Naive thymus-derived CD8-positive, alpha-beta T cell (primary cell): ENCODE measurements around the gene ACKR1. TPM values are rescaled to one million over a fixed set of nuclear protein-coding genes. Genes with fewer than 3 reads are reported as not detected.

Source experiments
- ATAC-seq, 2 donors: fragments of 150-1000 bp; cut with Tn5 transposase in 1 of 2; sonication (Bioruptor Pico), chemical (Tn5 transposase) in 1 of 2; 1 replicate in 1 of 2; 2 replicates in 1 of 2; pipeline ENCODE4 v1.10.0; 2021; ENCODE audit warnings: mild to moderate bottlenecking in 2 of 2, moderate library complexity in 2 of 2
- POLR2A ChIA-PET: fragments of 350-600 bp; sonication (Branson Sonifier 250); formaldehyde crosslinking; loops from one replicate; lab custom pipeline; 2021; ENCODE audit warnings: antibody characterized with exemption; lab: Charles Lee
- DNase-seq, 10 donors: peaks; one replicate each; pipeline versions ENCODE4 v3.0.0 to v3.0.0-alpha.2; 2020 to 2022
- H3K27ac Mint-ChIP-seq, 10 donors: one replicate each; pipeline ENCODE4 v1.8.0; 2020 to 2022; ENCODE audit warnings: mild to moderate bottlenecking in 10 of 10, mixed read lengths in 10 of 10, moderate library complexity in 4 of 10, inconsistent platforms in 1 of 10
- H3K27me3 Mint-ChIP-seq, 5 donors: one replicate each; pipeline ENCODE4 v1.8.0; 2021 to 2022; ENCODE audit warnings: mixed read lengths in 5 of 5
- H3K36me3 Mint-ChIP-seq, 3 donors: one replicate each; pipeline ENCODE4 v1.8.0; 2020 to 2022; ENCODE audit warnings: mixed read lengths in 3 of 3, mild to moderate bottlenecking in 2 of 3, inconsistent platforms in 1 of 3
- H3K4me1 Mint-ChIP-seq, 4 donors: one replicate each; pipeline ENCODE4 v1.8.0; 2021 to 2022; ENCODE audit warnings: mixed read lengths in 4 of 4
- H3K4me3 Mint-ChIP-seq, 10 donors: one replicate each; pipeline ENCODE4 v1.8.0; 2020 to 2022; ENCODE audit warnings: mild to moderate bottlenecking in 10 of 10, mixed read lengths in 10 of 10, moderate library complexity in 6 of 10, inconsistent platforms in 1 of 10
- H3K9me3 Mint-ChIP-seq, 9 donors: one replicate each; pipeline ENCODE4 v1.8.0; 2020 to 2022; ENCODE audit warnings: mixed read lengths in 9 of 9, mild to moderate bottlenecking in 3 of 9, inconsistent platforms in 1 of 9, moderate library complexity in 1 of 9
- polyA plus RNA-seq, 3 donors: library from polyadenylated mRNA; unstranded; fragments of 300-500 nt; fragmentation: Illumina TruSeq; gene quantifications; one replicate each; pipeline ENCODE4 v1.2.3, GENCODE V29; 2021
- total RNA-seq, 8 experiments: library from RNA in 2 of 8; stranded (reverse) in 2 of 8; gene quantifications; one replicate each; pipeline ENCODE4 v1.2.3 and lab custom pipeline; 2021 to 2026

The ACKR1 gene
- total and polyA plus RNA-seq, 5 experiments from 2014 or later = not detected

GRCh38 chr1:159211331-159212136 lies 6.9 kb downstream of the ACKR1 start:
- no peak for ATAC-seq
- Mint-ChIP-seq H3K4me1 (peaks cover 0 to 4% (median under 1%) of the 10 kb centered on the region in 4 donors), H3K27ac (no peak overlapping the region), H3K27me3 (peaks cover 28 to 62% (median 43%) of the 10 kb centered on the region in 5 donors), H3K9me3 (no peaks in the 10 kb centered on the region), H3K36me3 (no peaks in the 10 kb centered on the region), H3K4me3 (no peak overlapping the region)
- peak in 9 of 10 donors; percentile 8 to 74 (median 39) for DNase-seq
- POLR2A ChIA-PET = no interaction called here

GRCh38 chr1:159212596-159212995 lies 7.9 kb downstream of the ACKR1 start:
- H3K36me3 Mint-ChIP-seq = no peaks in the 10 kb centered on the region
- no peaks in the 10 kb centered on the region for H3K9me3 Mint-ChIP-seq
- no peak overlapping the region for H3K27ac Mint-ChIP-seq
- no peak for DNase-seq
- H3K4me1 Mint-ChIP-seq = peaks cover 0 to 4% (median under 1%) of the 10 kb centered on the region in 4 donors
- no peak for ATAC-seq
- H3K27me3 Mint-ChIP-seq = peaks cover 23 to 51% (median 37%) of the 10 kb centered on the region in 5 donors
- POLR2A ChIA-PET = no interaction called here
- no peak overlapping the region for H3K4me3 Mint-ChIP-seq

- Mint-ChIP-seq H3K36me3 (no peaks in the 10 kb centered on the region), H3K27me3 (peaks cover 21 to 42% (median 34%) of the 10 kb centered on the region in 5 donors), H3K27ac (no peak overlapping the region), H3K4me3 (no peak overlapping the region), H3K4me1 (peaks cover 0 to 4% (median under 1%) of the 10 kb centered on the region in 4 donors), H3K9me3 (no peaks in the 10 kb centered on the region)
- DNase-seq (peak in 7 of 10 donors; percentile 7 to 43 (median 34)), ATAC-seq (no peak)
- POLR2A ChIA-PET = no interaction called here
Observed at GRCh38 chr1:159214149-159214760, 9.6 kb downstream of the ACKR1 start.

GRCh38 chr1:159218649-159219636 lies 14.3 kb downstream of the ACKR1 start:
- Mint-ChIP-seq H3K27ac (no peak overlapping the region), H3K27me3 (peaks cover 6 to 28% (median 19%) of the 10 kb centered on the region in 5 donors), H3K36me3 (no peaks in the 10 kb centered on the region), H3K9me3 (no peaks in the 10 kb centered on the region), H3K4me1 (peaks cover 0 to 3% (median under 1%) of the 10 kb centered on the region in 4 donors), H3K4me3 (no peak overlapping the region)
- POLR2A ChIA-PET = no interaction called here
- DNase-seq = no peak
- ATAC-seq = no peak

- no peaks in the 10 kb centered on the region for H3K4me1 Mint-ChIP-seq
- POLR2A ChIA-PET = no interaction called here
- no peaks in the 10 kb centered on the region for H3K9me3 Mint-ChIP-seq
- ATAC-seq (no peak), DNase-seq (no peak)
- no peak overlapping the region for H3K27ac Mint-ChIP-seq
- H3K36me3 Mint-ChIP-seq = no peaks in the 10 kb centered on the region
- peaks cover 13 to 42% (median 24%) of the 10 kb centered on the region in 5 donors for H3K27me3 Mint-ChIP-seq
- H3K4me3 Mint-ChIP-seq = no peak overlapping the region
Observed at GRCh38 chr1:159222075-159222865, 17.6 kb downstream of the ACKR1 start.

GRCh38 chr1:159223004-159223403 lies 18.3 kb downstream of the ACKR1 start:
- no peaks in the 10 kb centered on the region for H3K4me1 Mint-ChIP-seq
- H3K9me3 Mint-ChIP-seq = no peaks in the 10 kb centered on the region
- H3K27me3 Mint-ChIP-seq = peaks cover 13 to 42% (median 26%) of the 10 kb centered on the region in 5 donors
- H3K27ac Mint-ChIP-seq = no peak overlapping the region
- H3K4me3 Mint-ChIP-seq = no peak overlapping the region
- POLR2A ChIA-PET = no interaction called here
- DNase-seq = no peak
- H3K36me3 Mint-ChIP-seq = no peaks in the 10 kb centered on the region
- ATAC-seq = no peak

GRCh38 chr1:159228554-159228953 lies 23.9 kb downstream of the ACKR1 start:
- H3K9me3 Mint-ChIP-seq = no peaks in the 10 kb centered on the region
- no peaks in the 10 kb centered on the region for H3K4me1 Mint-ChIP-seq

GRCh38 chr1:159229260-159229885 lies 24.7 kb downstream of the ACKR1 start:
- Mint-ChIP-seq H3K9me3 (no peaks in the 10 kb centered on the region), H3K4me1 (no peaks in the 10 kb centered on the region), H3K36me3 (no peaks in the 10 kb centered on the region), H3K27ac (no peak overlapping the region), H3K4me3 (no peak overlapping the region), H3K27me3 (peaks cover 17 to 25% (median 21%) of the 10 kb centered on the region in 5 donors)
- POLR2A ChIA-PET = no interaction called here
- ATAC-seq = no peak
- no peak for DNase-seq

More at GRCh38 chr1:159228554-159228953, 23.9 kb downstream of the ACKR1 start:
- H3K27ac Mint-ChIP-seq = no peak overlapping the region
- peaks cover 19 to 31% (median 26%) of the 10 kb centered on the region in 5 donors for H3K27me3 Mint-ChIP-seq
- POLR2A ChIA-PET = no interaction called here
- ATAC-seq = no peak
- no peak overlapping the region for H3K4me3 Mint-ChIP-seq
- H3K36me3 Mint-ChIP-seq = no peaks in the 10 kb centered on the region
- DNase-seq = no peak

GRCh38 chr1:159229896-159230295 lies 25.2 kb downstream of the ACKR1 start:
- no peak overlapping the region for H3K27ac Mint-ChIP-seq
- H3K4me3 Mint-ChIP-seq = no peak overlapping the region
- no peaks in the 10 kb centered on the region for H3K4me1 Mint-ChIP-seq
- H3K27me3 Mint-ChIP-seq = peaks cover 17 to 27% (median 22%) of the 10 kb centered on the region in 5 donors
- H3K9me3 Mint-ChIP-seq = peaks cover 0 to 2% (median 0%) of the 10 kb centered on the region in 9 donors
- H3K36me3 Mint-ChIP-seq = no peaks in the 10 kb centered on the region
- POLR2A ChIA-PET = no interaction called here
- DNase-seq (no peak), ATAC-seq (no peak)

- POLR2A ChIA-PET = no interaction called here
- Mint-ChIP-seq H3K9me3 (peaks cover 0 to 14% (median 4%) of the 10 kb centered on the region in 9 donors), H3K36me3 (peaks cover 0 to 4% (median 0%) of the 10 kb centered on the region in 3 donors), H3K27ac (no peak overlapping the region), H3K4me3 (no peak overlapping the region), H3K4me1 (no peaks in the 10 kb centered on the region), H3K27me3 (peaks cover 14 to 31% (median 20%) of the 10 kb centered on the region in 5 donors)
- DNase-seq (no peak), ATAC-seq (no peak)
Observed at GRCh38 chr1:159239551-159240220, 35.0 kb downstream of the ACKR1 start.

- H3K9me3 Mint-ChIP-seq = peaks cover 0 to 30% (median 13%) of the 10 kb centered on the region in 9 donors
- no peak overlapping the region for H3K4me3 Mint-ChIP-seq
- peak overlapping the region in 1 of 10 donors; percentile 32 for H3K27ac Mint-ChIP-seq
- ATAC-seq = no peak
- no peak for DNase-seq
- POLR2A ChIA-PET = no interaction called here
- H3K4me1 Mint-ChIP-seq = no peaks in the 10 kb centered on the region
- peaks cover 32 to 69% (median 40%) of the 10 kb centered on the region in 5 donors for H3K27me3 Mint-ChIP-seq
- H3K36me3 Mint-ChIP-seq = peaks cover 0 to 21% (median 4%) of the 10 kb centered on the region in 3 donors
Observed at GRCh38 chr1:159247266-159247665, 42.6 kb downstream of the ACKR1 start.
